ENCODE data around the gene APCDD1L.

DNA sequence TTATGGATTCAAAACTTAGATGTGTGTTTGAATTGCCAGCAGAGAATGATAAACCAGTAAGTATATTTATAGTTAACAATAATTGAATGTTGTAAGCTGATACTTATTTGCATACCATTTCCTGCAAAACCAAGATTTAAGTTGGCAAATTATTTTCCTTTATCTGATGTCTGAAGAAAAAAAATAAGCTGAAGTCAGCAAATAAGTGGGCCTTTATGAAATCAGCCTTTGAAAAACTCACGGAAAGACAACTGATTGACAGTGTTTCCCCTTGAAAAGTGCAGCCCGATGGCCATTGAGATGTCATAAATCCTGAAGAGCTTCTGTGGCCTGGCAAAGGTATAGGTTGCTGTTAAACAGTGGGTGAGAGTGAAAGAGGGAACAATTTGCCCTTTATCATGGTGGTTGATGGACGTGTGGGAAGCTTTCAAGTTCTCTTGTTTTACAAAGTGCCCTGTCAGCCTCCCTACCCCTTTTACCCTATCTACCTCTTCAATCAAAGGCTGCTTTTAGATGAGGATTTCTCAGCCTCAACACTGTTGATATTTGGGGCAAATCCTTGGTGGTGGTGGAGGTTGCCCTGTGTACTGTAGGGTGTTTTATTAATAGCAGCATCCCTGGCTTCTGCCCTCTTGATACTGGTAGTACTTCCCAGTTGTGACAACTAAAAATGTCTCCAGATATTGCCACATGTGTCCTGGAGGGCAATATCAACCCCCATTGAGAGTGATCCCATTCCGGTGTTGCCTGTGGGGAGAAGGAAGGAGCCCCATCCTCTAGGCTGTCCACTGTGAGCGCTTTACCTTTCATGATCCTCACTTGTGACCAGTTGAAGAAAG lies 76.0 kb downstream of the APCDD1L start:
- TF ChIP-seq, protein P1, sequence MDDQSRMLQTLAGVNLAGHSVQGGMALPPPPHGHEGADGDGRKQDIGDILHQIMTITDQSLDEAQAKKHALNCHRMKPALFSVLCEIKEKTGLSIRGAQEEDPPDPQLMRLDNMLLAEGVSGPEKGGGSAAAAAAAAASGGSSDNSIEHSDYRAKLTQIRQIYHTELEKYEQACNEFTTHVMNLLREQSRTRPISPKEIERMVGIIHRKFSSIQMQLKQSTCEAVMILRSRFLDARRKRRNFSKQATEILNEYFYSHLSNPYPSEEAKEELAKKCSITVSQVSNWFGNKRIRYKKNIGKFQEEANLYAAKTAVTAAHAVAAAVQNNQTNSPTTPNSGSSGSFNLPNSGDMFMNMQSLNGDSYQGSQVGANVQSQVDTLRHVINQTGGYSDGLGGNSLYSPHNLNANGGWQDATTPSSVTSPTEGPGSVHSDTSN (IDR thresholded peaks at IDR 0.05), result no peak
- no peak for TF ChIP-seq EZH2phosphoT487 (IDR thresholded peaks at IDR 0.05; ENCODE audit: borderline replicate concordance, low read depth)
- TF ChIP-seq, protein P2, sequence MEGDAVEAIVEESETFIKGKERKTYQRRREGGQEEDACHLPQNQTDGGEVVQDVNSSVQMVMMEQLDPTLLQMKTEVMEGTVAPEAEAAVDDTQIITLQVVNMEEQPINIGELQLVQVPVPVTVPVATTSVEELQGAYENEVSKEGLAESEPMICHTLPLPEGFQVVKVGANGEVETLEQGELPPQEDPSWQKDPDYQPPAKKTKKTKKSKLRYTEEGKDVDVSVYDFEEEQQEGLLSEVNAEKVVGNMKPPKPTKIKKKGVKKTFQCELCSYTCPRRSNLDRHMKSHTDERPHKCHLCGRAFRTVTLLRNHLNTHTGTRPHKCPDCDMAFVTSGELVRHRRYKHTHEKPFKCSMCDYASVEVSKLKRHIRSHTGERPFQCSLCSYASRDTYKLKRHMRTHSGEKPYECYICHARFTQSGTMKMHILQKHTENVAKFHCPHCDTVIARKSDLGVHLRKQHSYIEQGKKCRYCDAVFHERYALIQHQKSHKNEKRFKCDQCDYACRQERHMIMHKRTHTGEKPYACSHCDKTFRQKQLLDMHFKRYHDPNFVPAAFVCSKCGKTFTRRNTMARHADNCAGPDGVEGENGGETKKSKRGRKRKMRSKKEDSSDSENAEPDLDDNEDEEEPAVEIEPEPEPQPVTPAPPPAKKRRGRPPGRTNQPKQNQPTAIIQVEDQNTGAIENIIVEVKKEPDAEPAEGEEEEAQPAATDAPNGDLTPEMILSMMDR (IDR thresholded peaks at IDR 0.05), result no peak
- TF ChIP-seq EP300 (IDR thresholded peaks at IDR 0.05; ENCODE audit: borderline replicate concordance in 1 of 2, low read depth in 1 of 2, low read length in 1 of 2), result no peak
- no peak for TF ChIP-seq RAD21 (IDR thresholded peaks at IDR 0.05; ENCODE audit: low read length)
- TF ChIP-seq, protein P3, sequence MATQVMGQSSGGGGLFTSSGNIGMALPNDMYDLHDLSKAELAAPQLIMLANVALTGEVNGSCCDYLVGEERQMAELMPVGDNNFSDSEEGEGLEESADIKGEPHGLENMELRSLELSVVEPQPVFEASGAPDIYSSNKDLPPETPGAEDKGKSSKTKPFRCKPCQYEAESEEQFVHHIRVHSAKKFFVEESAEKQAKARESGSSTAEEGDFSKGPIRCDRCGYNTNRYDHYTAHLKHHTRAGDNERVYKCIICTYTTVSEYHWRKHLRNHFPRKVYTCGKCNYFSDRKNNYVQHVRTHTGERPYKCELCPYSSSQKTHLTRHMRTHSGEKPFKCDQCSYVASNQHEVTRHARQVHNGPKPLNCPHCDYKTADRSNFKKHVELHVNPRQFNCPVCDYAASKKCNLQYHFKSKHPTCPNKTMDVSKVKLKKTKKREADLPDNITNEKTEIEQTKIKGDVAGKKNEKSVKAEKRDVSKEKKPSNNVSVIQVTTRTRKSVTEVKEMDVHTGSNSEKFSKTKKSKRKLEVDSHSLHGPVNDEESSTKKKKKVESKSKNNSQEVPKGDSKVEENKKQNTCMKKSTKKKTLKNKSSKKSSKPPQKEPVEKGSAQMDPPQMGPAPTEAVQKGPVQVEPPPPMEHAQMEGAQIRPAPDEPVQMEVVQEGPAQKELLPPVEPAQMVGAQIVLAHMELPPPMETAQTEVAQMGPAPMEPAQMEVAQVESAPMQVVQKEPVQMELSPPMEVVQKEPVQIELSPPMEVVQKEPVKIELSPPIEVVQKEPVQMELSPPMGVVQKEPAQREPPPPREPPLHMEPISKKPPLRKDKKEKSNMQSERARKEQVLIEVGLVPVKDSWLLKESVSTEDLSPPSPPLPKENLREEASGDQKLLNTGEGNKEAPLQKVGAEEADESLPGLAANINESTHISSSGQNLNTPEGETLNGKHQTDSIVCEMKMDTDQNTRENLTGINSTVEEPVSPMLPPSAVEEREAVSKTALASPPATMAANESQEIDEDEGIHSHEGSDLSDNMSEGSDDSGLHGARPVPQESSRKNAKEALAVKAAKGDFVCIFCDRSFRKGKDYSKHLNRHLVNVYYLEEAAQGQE (IDR thresholded peaks at IDR 0.05; ENCODE audit: low read depth, low read length), result no peak
- TF ChIP-seq, protein P4, sequence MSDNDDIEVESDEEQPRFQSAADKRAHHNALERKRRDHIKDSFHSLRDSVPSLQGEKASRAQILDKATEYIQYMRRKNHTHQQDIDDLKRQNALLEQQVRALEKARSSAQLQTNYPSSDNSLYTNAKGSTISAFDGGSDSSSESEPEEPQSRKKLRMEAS (IDR thresholded peaks at IDR 0.05; ENCODE audit: low read depth), result no peak
- no peak for TF ChIP-seq NFIC (IDR thresholded peaks at IDR 0.05; ENCODE audit: borderline replicate concordance)
- TF ChIP-seq TAF1 (IDR thresholded peaks at IDR 0.05; ENCODE audit: borderline replicate concordance, low read depth, low read length), result no peak
- no peak for TF ChIP-seq GABPA (IDR thresholded peaks at IDR 0.05; ENCODE audit: low read depth)
- no peak for TF ChIP-seq POLR2AphosphoS5 (IDR thresholded peaks at IDR 0.05; ENCODE audit: low read depth, low read length)
- TF ChIP-seq FOXJ3 (CRISPR knock-in tag; IDR thresholded peaks at IDR 0.05), result no peak
- no peak for TF ChIP-seq NRF1 (IDR thresholded peaks at IDR 0.05; ENCODE audit: low read depth, low read length)
